Measurements from ENCODE around the gene SPN. TPM values are rescaled to one million over a fixed set of nuclear protein-coding genes. Genes with fewer than 3 reads are reported as not detected.

Gene SPN
- polyA plus RNA-seq, 2 of the 4 experiments (the other 2 are of a cell fraction) = 0.03 TPM; not detected in 1

- Histone ChIP-seq H3K4me1 (peaks cover 4% of the 10 kb centered on the region; the same call in 1 of the 3 replicates), H3K27ac (no peak overlapping the region), H3K9me3 (no peaks in the 10 kb centered on the region), H3K4me2 (no peak overlapping the region), H3K4me3 (no peak overlapping the region)
- TF ChIP-seq KDM1A (IDR thresholded peaks at IDR 0.05; ENCODE audit: low read depth) (no peak), BCL3 (IDR thresholded peaks at IDR 0.05) (no peak), RCOR1 (IDR thresholded peaks at IDR 0.05; ENCODE audit: low read depth, low read length) (no peak), ZC3H11A (IDR thresholded peaks at IDR 0.05) (no peak), ELK1 (IDR thresholded peaks at IDR 0.05; ENCODE audit: low read depth, low read length) (no peak), CEBPB (IDR thresholded peaks at IDR 0.05) (no peak)
- ATAC-seq (no peak), DNase-seq (ENCODE audit: low read depth in 1 of 2, low spot score in 1 of 2) (no peak), FAIRE-seq (no peak)
- WGBS (ENCODE audit: missing lambda C conversion rate) = 35% methylated on average over 11 of the region's 11 CpGs
- POLR2A ChIA-PET = interaction anchor here (0.7 to 1.4 kb wide), 2 partner anchors 90 to 105 kb away, joined by 4 to 11 read pairs; partner anchors contain the start of gene KIF22
- CTCF ChIA-PET = interaction anchor here (0.7 to 8.2 kb wide), 43 partner anchors 10 to 393 kb away, joined by 3 to 84 read pairs (median 5); partner anchors contain the start of genes C16orf92, KIF22, PAGR1 and TAOK2
These were observed 36.5 kb downstream of the SPN start for GRCh38 chr16:29699324-29700219.

- 8% methylated on average over 13 of the region's 14 CpGs for WGBS (ENCODE audit: missing lambda C conversion rate)
- peak; percentile 92 to 96 for DNase-seq (ENCODE audit: low read depth in 1 of 2, low spot score in 1 of 2)
- TF ChIP-seq FOSL2 (IDR thresholded peaks at IDR 0.05) (no peak), FOSL2 (CRISPR knock-in tag; IDR thresholded peaks at IDR 0.05) (no peak), MAX (IDR thresholded peaks at IDR 0.05) (peak; percentile 53), RFX5 (IDR thresholded peaks at IDR 0.05) (no peak), CBX2 (IDR thresholded peaks at IDR 0.05; ENCODE audit: borderline replicate concordance, low read depth) (no peak), KDM5A (IDR thresholded peaks at IDR 0.05) (no peak), MYC (IDR thresholded peaks at IDR 0.05; ENCODE audit: borderline replicate concordance, low read length) (no peak), MAFK (IDR thresholded peaks at IDR 0.05; ENCODE audit: partially characterized antibody) (no peak), FOSB (CRISPR knock-in tag; IDR thresholded peaks at IDR 0.05) (no peak), ZNF302 (CRISPR knock-in tag; IDR thresholded peaks at IDR 0.05) (no peak), ELK1 (IDR thresholded peaks at IDR 0.05; ENCODE audit: low read depth, low read length) (no peak), CBX8 (IDR thresholded peaks at IDR 0.05) (no peak), E2F6 (IDR thresholded peaks at IDR 0.05; ENCODE audit: borderline replicate concordance, low read depth) (no peak), ZFP36 (IDR thresholded peaks at IDR 0.05; ENCODE audit: borderline replicate concordance, partially characterized antibody) (no peak), HES2 (IDR thresholded peaks at IDR 0.05) (no peak), PHF8 (IDR thresholded peaks at IDR 0.05; ENCODE audit: borderline replicate concordance, low read depth) (no peak), SMC3 (IDR thresholded peaks at IDR 0.05) (peak; percentile 92), GATA3 (IDR thresholded peaks at IDR 0.05; ENCODE audit: borderline replicate concordance) (no peak), PBX3 (IDR thresholded peaks at IDR 0.05) (no peak), FOXS1 (CRISPR knock-in tag; IDR thresholded peaks at IDR 0.05) (no peak), SREBF2 (IDR thresholded peaks at IDR 0.05) (no peak), RAD21 (conservative IDR thresholded peaks at IDR 0.05 in 1 of 2, IDR thresholded peaks at IDR 0.05 in 1 of 2) (peak; percentile 94 to 95), HDAC2 (IDR thresholded peaks at IDR 0.05) (no peak), TFCP2L1 (CRISPR knock-in tag; IDR thresholded peaks at IDR 0.05) (no peak)
These were observed 37.4 kb downstream of the SPN start for GRCh38 chr16:29700253-29700987.

More at GRCh38 chr16:29700253-29700987, 37.4 kb downstream of the SPN start:
- H3K27ac ChIP-seq = peak overlapping the region; percentile 34 to 55; a peak in 5 of 6 replicates
- no peak overlapping the region for H3K4me3 ChIP-seq
- H3K9me3 ChIP-seq = no peaks in the 10 kb centered on the region
- CTCF ChIA-PET = interaction anchor here (0.6 to 8.2 kb wide), 51 partner anchors 10 to 413 kb away, joined by 3 to 84 read pairs (median 4); partner anchors contain the start of genes C16orf92, GDPD3, KIF22 and MVP
- POLR2A ChIA-PET = interaction anchor here (0.7 to 1.4 kb wide), 2 partner anchors 90 to 104 kb away, joined by 4 to 11 read pairs; partner anchors contain the start of gene KIF22
- no peak for FAIRE-seq
- peak; percentile 93 to 94 for ATAC-seq
- peaks cover 4% of the 10 kb centered on the region; the same call in 1 of the 3 replicates for H3K4me1 ChIP-seq
- peak overlapping the region; percentile 78 for H3K4me2 ChIP-seq

Data from A549 (cell line).